ENCODE data around the gene APRT.

APRT gene

DNA sequence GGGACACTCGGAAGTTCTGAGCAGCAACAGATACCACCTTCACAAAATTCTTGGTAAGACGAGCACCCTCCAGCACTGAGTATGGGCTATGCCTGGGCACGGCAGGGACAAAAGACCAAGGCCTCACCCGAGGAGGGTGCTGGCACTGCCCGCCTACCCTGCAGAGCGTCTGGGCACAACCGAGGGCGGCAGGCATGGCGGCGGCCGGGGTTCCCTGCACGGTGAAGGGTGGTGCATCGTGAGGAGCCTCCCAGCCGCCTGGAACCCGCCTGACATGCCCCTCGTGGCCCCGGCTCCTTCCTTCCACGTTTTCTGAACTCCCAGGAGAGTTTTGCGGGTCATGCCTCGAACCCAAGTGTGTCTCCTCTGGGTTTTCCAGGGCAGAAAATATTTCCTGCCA, 26.1 kb upstream of the APRT start:
- in situ Hi-C loops (cut with MboI; ENCODE audit: low sequenced_read_pairs) = no loop called here
- no peak for DNase-seq (ENCODE audit: low spot score in 2 of 2)
- Histone ChIP-seq H3K27me3 (ENCODE audit: low read depth) (no peaks in the 10 kb centered on the region), H3K4me1 (no peaks in the 10 kb centered on the region), H3K36me3 (replicated peaks) (no peaks in the 10 kb centered on the region), H3K4me3 (no peak overlapping the region), H3K9me3 (no peaks in the 10 kb centered on the region)

DNA sequence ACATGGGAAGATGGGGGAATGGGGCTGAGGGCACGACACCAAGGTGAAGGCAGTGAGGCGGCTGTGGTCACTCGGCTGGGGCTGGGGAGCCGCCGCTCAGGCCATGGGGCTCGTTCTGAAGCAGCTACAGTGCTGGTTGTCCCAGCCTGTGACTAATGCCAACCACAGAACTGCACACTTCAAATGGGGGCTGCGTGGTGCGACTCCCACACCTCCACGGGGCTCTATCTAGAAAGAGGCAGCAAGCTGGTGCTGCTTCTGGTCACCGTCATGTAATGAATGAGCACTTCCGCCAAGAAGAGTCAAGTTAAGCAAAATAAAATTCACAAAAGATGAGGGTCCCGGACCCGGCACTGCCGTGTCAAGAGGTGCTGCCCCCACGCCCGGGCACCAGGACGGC, 25.1 kb upstream of the APRT start:
- Histone ChIP-seq H3K4me1 (no peaks in the 10 kb centered on the region), H3K36me3 (replicated peaks) (no peaks in the 10 kb centered on the region), H3K9me3 (no peaks in the 10 kb centered on the region), H3K4me3 (no peak overlapping the region), H3K27me3 (ENCODE audit: low read depth) (no peaks in the 10 kb centered on the region)
- in situ Hi-C loops (cut with MboI; ENCODE audit: low sequenced_read_pairs) = no loop called here
- no peak for DNase-seq (ENCODE audit: low spot score in 2 of 2)

DNA sequence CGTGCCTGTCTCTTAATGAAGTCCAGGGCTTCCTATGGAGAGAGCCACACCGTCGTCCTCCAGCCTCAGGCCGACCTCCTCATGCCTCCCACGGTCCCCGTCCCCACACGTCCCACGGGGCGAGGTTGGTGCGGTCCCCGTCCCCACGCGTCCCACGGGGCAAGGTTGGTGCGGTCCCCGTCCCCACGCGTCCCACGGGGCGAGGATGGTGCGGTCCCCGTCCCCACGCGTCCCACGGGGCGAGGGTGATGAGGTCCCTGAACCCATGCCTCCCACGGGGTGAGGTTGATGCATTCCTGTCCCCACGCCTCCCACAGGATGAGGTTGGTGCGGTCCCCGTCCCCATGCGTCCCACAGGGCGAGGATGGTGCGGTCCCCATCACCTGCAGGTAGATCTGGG, 24.1 kb upstream of the APRT start:
- no peaks in the 10 kb centered on the region for H3K4me1 ChIP-seq
- DNase-seq (ENCODE audit: low spot score in 2 of 2) = no peak
- no peaks in the 10 kb centered on the region for H3K9me3 ChIP-seq
- H3K36me3 ChIP-seq (replicated peaks) = no peaks in the 10 kb centered on the region
- H3K27me3 ChIP-seq (ENCODE audit: low read depth) = no peaks in the 10 kb centered on the region
- no peak overlapping the region for H3K4me3 ChIP-seq
- in situ Hi-C loops (cut with MboI; ENCODE audit: low sequenced_read_pairs) = no loop called here

DNA sequence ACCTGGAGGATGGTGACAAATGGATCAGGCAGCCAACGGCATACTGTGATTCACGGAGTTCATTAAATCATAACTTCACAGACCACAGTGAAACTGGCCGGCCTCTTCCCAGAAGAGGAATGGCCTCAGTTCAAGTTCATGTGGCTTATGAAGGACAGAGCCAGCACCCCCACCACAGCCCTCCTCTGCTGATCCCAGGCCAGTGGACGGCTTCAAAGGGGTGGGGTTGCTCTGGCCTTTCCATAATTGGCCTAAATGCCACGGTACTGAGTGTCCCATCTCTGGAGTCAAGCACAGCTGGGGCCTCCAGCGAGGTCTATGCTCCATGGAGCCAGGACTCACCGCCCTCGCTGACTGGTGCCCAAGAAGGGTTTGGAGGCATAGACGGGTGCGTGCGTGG, 23.7 kb upstream of the APRT start:
- DNase-seq (ENCODE audit: low spot score in 2 of 2) = no peak
- Histone ChIP-seq H3K4me1 (no peaks in the 10 kb centered on the region), H3K9me3 (no peaks in the 10 kb centered on the region), H3K4me3 (no peak overlapping the region), H3K36me3 (replicated peaks) (no peaks in the 10 kb centered on the region), H3K27me3 (ENCODE audit: low read depth) (no peaks in the 10 kb centered on the region)
- in situ Hi-C loops (cut with MboI; ENCODE audit: low sequenced_read_pairs) = no loop called here

DNA sequence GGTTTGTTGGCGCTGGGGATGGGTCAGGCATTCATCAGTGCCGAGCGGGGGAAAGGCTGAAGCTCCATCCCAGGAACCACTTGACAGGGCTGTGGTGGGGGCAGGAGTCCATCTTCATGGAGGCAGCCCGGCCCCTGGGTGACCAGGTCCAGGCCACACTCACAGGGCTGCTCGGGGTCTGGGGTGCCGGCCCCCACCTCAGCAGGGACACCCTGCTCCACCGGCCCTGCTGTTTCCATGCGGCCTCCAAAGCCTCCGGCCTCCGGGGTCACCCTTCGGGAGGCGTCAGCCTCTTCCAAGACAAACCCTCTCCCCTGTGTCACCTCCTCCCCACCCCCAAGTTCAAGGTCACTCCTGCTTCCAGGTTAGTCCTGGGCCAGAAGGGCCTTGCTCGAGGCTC, 22.9 kb upstream of the APRT start:
- Histone ChIP-seq H3K4me3 (no peak overlapping the region), H3K27me3 (ENCODE audit: low read depth) (no peaks in the 10 kb centered on the region), H3K36me3 (replicated peaks) (no peaks in the 10 kb centered on the region), H3K9me3 (no peaks in the 10 kb centered on the region), H3K4me1 (no peaks in the 10 kb centered on the region)
- in situ Hi-C loops (cut with MboI; ENCODE audit: low sequenced_read_pairs) = no loop called here
- no peak for DNase-seq (ENCODE audit: low spot score in 2 of 2)

DNA sequence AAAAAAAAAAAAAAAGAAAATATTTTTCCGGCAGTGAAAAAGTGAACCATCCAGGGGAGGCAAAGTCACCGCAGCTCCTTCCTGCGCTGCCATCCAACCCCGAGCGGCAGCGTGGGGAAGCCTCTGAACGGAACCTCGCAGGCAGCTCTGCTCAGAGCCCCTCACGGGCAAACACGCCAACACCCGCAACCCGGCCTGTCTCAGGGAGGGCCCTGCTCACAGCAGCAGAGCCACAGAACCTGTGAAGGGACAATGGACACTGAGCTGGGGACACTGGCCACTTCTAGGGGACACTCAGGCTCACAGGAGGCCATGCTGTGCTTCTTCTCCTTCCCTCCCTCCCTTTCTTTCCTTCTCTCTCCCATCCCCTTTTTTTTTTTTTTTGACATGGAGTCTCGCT, 21.4 kb upstream of the APRT start:
- no peak overlapping the region for H3K4me3 ChIP-seq

DNA sequence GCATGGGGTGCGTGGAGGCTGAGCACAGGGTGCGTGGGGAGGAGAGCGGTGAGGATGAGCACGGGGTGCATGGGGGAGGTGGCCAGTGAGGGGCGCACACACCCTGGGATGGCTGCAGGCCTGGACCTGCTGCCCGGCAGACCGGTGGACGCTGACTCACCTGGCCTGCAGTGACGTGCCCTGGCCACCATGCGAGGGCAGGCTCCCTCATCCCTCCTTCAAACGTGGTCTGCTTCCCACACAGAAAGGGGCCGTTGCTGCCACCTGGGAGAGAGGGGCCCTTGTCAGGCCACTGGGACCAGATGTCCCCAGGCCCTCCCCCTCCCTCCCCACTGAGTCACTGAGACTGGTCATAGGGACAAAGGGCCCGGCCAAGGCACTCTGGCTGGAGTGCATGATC, 20.1 kb upstream of the APRT start:
- no peaks in the 10 kb centered on the region for H3K27me3 ChIP-seq (ENCODE audit: low read depth)
- no peak for DNase-seq (ENCODE audit: low spot score in 2 of 2)
- no peaks in the 10 kb centered on the region for H3K4me1 ChIP-seq
- no peak overlapping the region for H3K4me3 ChIP-seq
- H3K36me3 ChIP-seq (replicated peaks) = no peaks in the 10 kb centered on the region
- in situ Hi-C loops (cut with MboI; ENCODE audit: low sequenced_read_pairs) = no loop called here
- H3K9me3 ChIP-seq = no peaks in the 10 kb centered on the region

More for the DNA sequence above, 21.4 kb upstream of the APRT start:
- H3K36me3 ChIP-seq (replicated peaks) = no peaks in the 10 kb centered on the region
- no peaks in the 10 kb centered on the region for H3K9me3 ChIP-seq
- DNase-seq (ENCODE audit: low spot score in 2 of 2) = no peak
- in situ Hi-C loops (cut with MboI; ENCODE audit: low sequenced_read_pairs) = no loop called here
- no peaks in the 10 kb centered on the region for H3K4me1 ChIP-seq
- H3K27me3 ChIP-seq (ENCODE audit: low read depth) = no peaks in the 10 kb centered on the region

DNA sequence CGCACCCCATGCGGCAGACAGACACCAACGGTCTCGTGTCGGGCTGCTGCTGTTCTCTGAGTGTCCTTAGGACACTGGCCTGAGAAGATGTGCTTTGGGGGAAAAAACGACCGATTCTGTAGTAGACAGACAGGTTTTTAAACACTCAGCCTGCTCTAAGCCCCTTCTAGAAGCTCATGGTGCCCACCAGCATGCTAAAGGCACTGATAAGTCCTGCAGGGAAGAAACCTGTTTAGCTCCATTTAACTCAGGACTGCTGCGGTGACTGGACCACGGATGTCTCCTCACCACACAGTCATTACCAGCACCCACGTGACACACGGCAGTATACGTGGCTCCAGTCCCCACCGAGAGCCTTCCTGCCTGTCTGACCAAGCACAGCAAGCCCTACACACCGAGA, 19.1 kb upstream of the APRT start:
- no peaks in the 10 kb centered on the region for H3K36me3 ChIP-seq (replicated peaks)
- H3K9me3 ChIP-seq = no peaks in the 10 kb centered on the region
- in situ Hi-C loops (cut with MboI; ENCODE audit: low sequenced_read_pairs) = no loop called here
- no peaks in the 10 kb centered on the region for H3K4me1 ChIP-seq
- no peak overlapping the region for H3K4me3 ChIP-seq
- DNase-seq (ENCODE audit: low spot score in 2 of 2) = no peak
- H3K27me3 ChIP-seq (ENCODE audit: low read depth) = no peaks in the 10 kb centered on the region

DNA sequence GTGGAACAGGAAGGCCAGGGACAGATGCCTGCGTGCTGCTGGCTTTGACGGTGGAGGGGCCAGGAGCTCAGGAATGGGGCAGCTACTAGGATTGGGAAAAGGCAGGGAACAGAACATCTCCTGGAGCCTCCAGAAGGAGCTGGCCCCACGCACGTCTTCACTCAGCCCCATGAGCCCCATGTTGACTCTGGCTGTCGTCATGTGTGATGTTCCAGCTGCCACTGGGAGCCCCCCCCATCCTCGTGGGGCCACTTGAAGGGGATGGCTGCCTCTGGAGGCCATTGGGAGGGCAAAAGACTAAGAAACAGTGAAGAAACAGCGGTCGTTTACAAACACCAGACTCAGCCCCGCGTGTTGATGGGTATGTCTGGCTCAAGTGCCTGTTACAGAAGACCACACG, 18.5 kb upstream of the APRT start:
- DNase-seq (ENCODE audit: low spot score in 2 of 2) = no peak
- H3K27me3 ChIP-seq (ENCODE audit: low read depth) = no peaks in the 10 kb centered on the region
- no peaks in the 10 kb centered on the region for H3K4me1 ChIP-seq
- in situ Hi-C loops (cut with MboI; ENCODE audit: low sequenced_read_pairs) = no loop called here
- no peaks in the 10 kb centered on the region for H3K9me3 ChIP-seq
- no peaks in the 10 kb centered on the region for H3K36me3 ChIP-seq (replicated peaks)
- H3K4me3 ChIP-seq = no peak overlapping the region

DNA sequence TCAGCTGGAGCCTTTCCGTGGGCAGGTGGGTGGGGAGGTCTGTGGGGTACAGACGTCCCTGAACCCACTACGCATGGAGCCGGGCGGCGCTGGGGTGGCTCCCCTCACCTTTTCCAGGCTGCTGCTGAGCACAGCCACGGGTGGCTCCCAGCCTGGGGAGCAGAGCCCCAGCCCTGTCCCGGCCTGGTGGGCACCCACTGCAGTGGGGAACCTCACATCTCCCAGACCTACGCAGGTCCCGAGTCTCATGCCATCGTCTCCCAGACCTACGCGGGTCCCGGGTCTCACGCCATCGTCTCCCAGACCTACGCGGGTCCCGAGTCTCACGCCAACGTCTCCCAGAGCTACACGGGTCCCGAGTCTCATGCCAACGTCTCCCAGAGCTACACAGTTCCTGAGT, 17.0 kb upstream of the APRT start:
- no peaks in the 10 kb centered on the region for H3K36me3 ChIP-seq (replicated peaks)
- in situ Hi-C loops (cut with MboI; ENCODE audit: low sequenced_read_pairs) = no loop called here
- DNase-seq (ENCODE audit: low spot score in 2 of 2) = no peak

DNA sequence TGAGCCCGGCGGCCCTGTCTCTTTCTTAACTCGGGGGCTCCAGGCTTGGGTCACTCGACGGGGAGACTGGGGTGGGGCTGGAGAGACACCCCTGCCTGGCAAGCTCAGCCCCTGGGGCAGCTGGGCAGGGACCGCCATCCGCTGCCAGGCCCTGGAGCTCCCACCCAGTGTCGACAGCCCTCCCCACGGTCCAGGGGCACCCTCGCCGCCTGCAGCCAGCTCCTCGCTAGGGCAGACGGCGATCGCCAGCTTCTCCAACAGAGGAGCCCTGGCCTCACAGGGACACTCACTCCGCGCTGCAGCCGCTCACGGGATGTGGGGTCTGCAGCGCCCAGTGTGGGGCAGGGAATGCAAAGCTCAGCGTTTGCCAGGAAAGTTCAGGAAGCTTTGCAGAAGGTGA, 16.0 kb upstream of the APRT start:
- Histone ChIP-seq H3K4me3 (no peak overlapping the region), H3K27me3 (ENCODE audit: low read depth) (no peaks in the 10 kb centered on the region), H3K4me1 (no peaks in the 10 kb centered on the region), H3K36me3 (replicated peaks) (no peaks in the 10 kb centered on the region), H3K9me3 (no peaks in the 10 kb centered on the region)
- no peak for DNase-seq (ENCODE audit: low spot score in 2 of 2)
- in situ Hi-C loops (cut with MboI; ENCODE audit: low sequenced_read_pairs) = no loop called here

More for the DNA sequence above, 17.0 kb upstream of the APRT start:
- Histone ChIP-seq H3K27me3 (ENCODE audit: low read depth) (no peaks in the 10 kb centered on the region), H3K4me3 (no peak overlapping the region), H3K4me1 (no peaks in the 10 kb centered on the region), H3K9me3 (no peaks in the 10 kb centered on the region)

DNA sequence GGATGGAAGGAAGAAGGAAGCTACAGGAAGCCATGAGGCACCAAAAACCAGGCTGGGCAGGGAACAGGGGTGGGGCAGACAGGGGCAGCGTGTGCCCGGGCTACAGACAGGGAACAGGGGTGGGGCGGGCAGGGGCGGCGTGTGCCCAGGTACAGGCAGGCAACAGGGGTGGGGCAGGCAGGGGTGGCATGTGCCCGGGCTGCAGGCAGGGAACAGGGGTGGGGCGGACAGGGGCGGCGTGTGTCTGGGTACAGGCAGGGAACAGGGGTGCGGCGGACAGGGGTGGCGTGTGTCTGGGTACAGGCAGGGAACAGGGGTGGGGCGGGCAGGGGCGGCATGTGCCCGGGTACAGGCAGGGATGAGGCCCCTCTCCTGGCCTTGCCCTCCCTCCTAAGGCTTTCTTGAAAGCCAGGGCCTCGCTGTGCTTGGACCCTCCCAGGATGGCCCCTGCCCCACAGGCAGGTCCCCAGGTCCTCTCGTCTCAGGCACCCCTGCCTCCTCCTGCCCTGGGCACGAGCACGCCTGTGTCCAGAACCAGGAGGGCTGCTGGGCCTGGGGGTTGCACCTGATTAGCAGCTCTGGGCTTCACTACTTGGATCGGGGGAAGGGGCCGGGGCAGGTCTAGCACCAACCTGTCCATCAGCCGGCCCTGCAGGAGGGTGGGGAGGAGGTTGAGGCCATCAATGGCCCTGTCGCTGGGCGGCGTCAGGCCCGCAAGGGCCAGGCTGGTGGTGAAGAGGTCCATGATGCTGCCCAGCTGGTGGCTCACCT, 14.5 kb upstream of the APRT start:
- no peak for DNase-seq (ENCODE audit: low spot score in 2 of 2)
- Histone ChIP-seq H3K4me1 (no peaks in the 10 kb centered on the region), H3K36me3 (replicated peaks) (no peaks in the 10 kb centered on the region), H3K4me3 (no peak overlapping the region), H3K27me3 (ENCODE audit: low read depth) (no peaks in the 10 kb centered on the region), H3K9me3 (no peaks in the 10 kb centered on the region)
- in situ Hi-C loops (cut with MboI; ENCODE audit: low sequenced_read_pairs) = no loop called here

DNA sequence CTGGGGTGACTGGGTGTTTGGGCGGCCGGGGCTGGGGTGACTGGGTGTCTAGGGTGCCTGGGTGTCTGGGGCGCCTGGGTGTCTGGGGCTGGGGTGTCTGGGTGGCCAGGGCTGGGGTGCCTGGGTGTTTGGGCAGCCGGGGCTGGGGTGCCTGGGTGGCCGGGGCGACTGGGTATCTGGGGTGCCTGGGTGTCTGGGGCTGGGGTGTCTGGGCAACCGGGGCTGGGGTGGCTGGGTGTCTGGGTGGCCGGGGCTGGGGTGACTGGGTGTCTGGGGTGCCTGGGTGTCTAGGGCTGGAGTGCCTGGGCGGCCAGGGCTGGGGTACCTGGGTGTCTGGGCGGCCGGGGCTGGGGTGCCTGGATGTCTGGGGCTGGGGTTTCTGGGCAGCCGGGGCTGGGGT, 13.4 kb upstream of the APRT start:
- Histone ChIP-seq H3K27me3 (ENCODE audit: low read depth) (no peaks in the 10 kb centered on the region), H3K9me3 (no peaks in the 10 kb centered on the region), H3K4me3 (no peak overlapping the region), H3K4me1 (no peaks in the 10 kb centered on the region), H3K36me3 (replicated peaks) (no peaks in the 10 kb centered on the region)
- in situ Hi-C loops (cut with MboI; ENCODE audit: low sequenced_read_pairs) = no loop called here
- no peak for DNase-seq (ENCODE audit: low spot score in 2 of 2)

DNA sequence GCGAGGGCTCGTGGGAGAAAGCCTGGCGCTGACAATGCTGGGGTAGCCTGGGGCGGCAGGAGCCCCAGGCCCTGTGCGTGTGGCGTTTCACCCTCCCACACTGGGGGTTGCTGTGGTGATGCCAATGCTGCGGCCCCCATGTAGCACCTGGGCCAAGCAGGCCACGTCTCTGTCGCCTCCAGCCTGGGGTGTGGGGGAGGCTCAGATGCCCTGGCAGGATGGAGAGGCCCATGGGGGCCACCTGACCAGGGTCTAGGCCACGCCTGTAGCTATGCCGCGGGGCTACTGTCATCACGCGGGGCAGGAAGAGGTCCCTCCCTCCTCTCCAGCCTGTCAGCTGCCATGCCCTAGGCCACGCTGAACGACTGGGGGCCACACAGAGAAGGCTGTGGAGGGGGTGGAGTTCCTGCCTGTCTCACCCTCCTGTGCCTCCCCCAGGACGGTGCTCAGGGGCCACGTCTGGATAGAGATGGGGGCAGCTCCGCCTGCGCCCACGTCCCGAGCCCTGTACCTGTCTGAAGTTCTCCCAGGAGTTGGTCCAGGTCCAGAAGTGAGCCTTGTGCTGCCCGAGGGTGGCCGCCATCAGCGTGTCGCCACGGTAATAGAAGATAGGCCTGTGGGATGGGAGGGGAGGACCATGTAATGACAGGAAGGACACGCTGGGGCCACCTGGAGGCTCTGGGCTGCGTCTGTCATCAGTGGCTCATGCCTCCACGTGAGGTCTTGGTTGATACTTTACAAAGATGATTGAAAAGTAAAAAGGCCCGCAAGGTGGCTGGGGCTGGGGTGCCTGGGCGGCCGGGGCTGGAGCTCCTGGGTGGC, 12.7 kb upstream of the APRT start:
- no peak for DNase-seq (ENCODE audit: low spot score in 2 of 2)
- no peaks in the 10 kb centered on the region for H3K27me3 ChIP-seq (ENCODE audit: low read depth)
- no peak overlapping the region for H3K4me3 ChIP-seq
- H3K36me3 ChIP-seq (replicated peaks) = no peaks in the 10 kb centered on the region
- H3K9me3 ChIP-seq = no peaks in the 10 kb centered on the region
- no peaks in the 10 kb centered on the region for H3K4me1 ChIP-seq
- in situ Hi-C loops (cut with MboI; ENCODE audit: low sequenced_read_pairs) = loop anchor here (25.0 kb wide), 1 partner anchor 738 kb away; the partner anchor contains the start of gene RPL13
